DMS114 treated with DMSO at 0.1 percent for 48 hours (cell line): ENCODE results near the gene DERA.
"Not testable (repeated sequence)": the region's sequence is repeated elsewhere in the genome, so short reads cannot be mapped to it uniquely, and the experiment has no call there.

ENCODE experiments used
- DNase-seq: peaks from one replicate; lab custom pipeline; 2025; ENCODE audit not compliant: unreplicated experiment; lab: John Stamatoyannopoulos, UW

The DERA gene

GRCh38 chr12:15910864-15911721, at the start of gene DERA:
Gene DERA (plus strand): TSS chr12:15911332. CDS start chr12:15911384, 52 bp downstream.
- DNase-seq = peak; percentile 61

- no peak for DNase-seq
Observed at GRCh38 chr12:15861404-15861803, 49.7 kb upstream of the DERA start.

GRCh38 chr12:15862840-15863239, 48.3 kb upstream of the DERA start:
- DNase-seq = no peak

- DNase-seq = no peak
Observed at GRCh38 chr12:15863372-15863771, 47.8 kb upstream of the DERA start.

GRCh38 chr12:15863984-15864383, 47.1 kb upstream of the DERA start:
- DNase-seq = no peak

GRCh38 chr12:15868186-15868585, 42.9 kb upstream of the DERA start:
- DNase-seq = no peak

GRCh38 chr12:15873556-15873955, 37.6 kb upstream of the DERA start:
- no peak for DNase-seq

GRCh38 chr12:15874556-15875145, 36.5 kb upstream of the DERA start:
- not testable (repeated sequence) for DNase-seq

GRCh38 chr12:15875863-15876262, 35.3 kb upstream of the DERA start:
- no peak for DNase-seq

- no peak for DNase-seq
Observed at GRCh38 chr12:15879413-15879812, 31.7 kb upstream of the DERA start.

- no peak for DNase-seq
Observed at GRCh38 chr12:15880721-15881120, 30.4 kb upstream of the DERA start.

- DNase-seq = peak; percentile 97
Observed at GRCh38 chr12:15882118-15882971, 28.8 kb upstream of the DERA start, which contains the start of gene STRAP. Gene STRAP (plus strand): TSS chr12:15882387. CDS start chr12:15882708, 321 bp downstream.

- no peak for DNase-seq
Observed at GRCh38 chr12:15883536-15883935, 27.6 kb upstream of the DERA start.

GRCh38 chr12:15886372-15887042, 24.6 kb upstream of the DERA start:
- DNase-seq = no peak

- DNase-seq = no peak
Observed at GRCh38 chr12:15887043-15887817, 23.9 kb upstream of the DERA start.

- no peak for DNase-seq
Observed at GRCh38 chr12:15892645-15893259, 18.4 kb upstream of the DERA start.

GRCh38 chr12:15893260-15893659, 17.9 kb upstream of the DERA start:
- DNase-seq = no peak

- no peak for DNase-seq
Observed at GRCh38 chr12:15896867-15897266, 14.3 kb upstream of the DERA start.

GRCh38 chr12:15897433-15897832, 13.7 kb upstream of the DERA start:
- no peak for DNase-seq
